GM12873 (cell line): ENCODE data around the gene DIAPH2.

Experiments
- CTCF ChIP-seq: IDR thresholded peaks from 2 replicates; pipeline ENCODE4 v1.5.1; 2012; ENCODE audit warnings: low read depth, mild to moderate bottlenecking, moderate library complexity, low read length, control low read depth; ENCODE audit not compliant: insufficient read depth; ENCODE audit errors: missing control alignments

The DIAPH2 gene

GRCh38 chrX:96824166-96824565, 139.5 kb downstream of the DIAPH2 start:
- TF ChIP-seq CTCF, result no peak

- no peak for TF ChIP-seq CTCF
Observed at GRCh38 chrX:96833333-96833732, 148.7 kb downstream of the DIAPH2 start.

GRCh38 chrX:96834137-96834536, 149.5 kb downstream of the DIAPH2 start:
- TF ChIP-seq CTCF, result no peak

- TF ChIP-seq CTCF, result no peak
Observed at GRCh38 chrX:96835660-96836289, 151.1 kb downstream of the DIAPH2 start.

- TF ChIP-seq CTCF, result no peak
Observed at GRCh38 chrX:96837808-96838207, 153.2 kb downstream of the DIAPH2 start.

- TF ChIP-seq CTCF, result no peak
Observed at GRCh38 chrX:96838537-96838936, 153.9 kb downstream of the DIAPH2 start.

GRCh38 chrX:96841325-96841724, 156.7 kb downstream of the DIAPH2 start:
- TF ChIP-seq CTCF, result no peak
